Ammon's horn (tissue), 1 donor: Measurements from ENCODE around the gene NUAK1.
A peak's percentile ranks its signal among the peaks of the same experiment; 100 is the strongest.

Experiments
- DNase-seq: peaks from one replicate; pipeline ENCODE4 v3.0.0-alpha.2; 2016; ENCODE audit warnings: low spot score

Gene NUAK1

GRCh38 chr12:106082216-106083175 lies 56.3 kb downstream of the NUAK1 start:
- DNase-seq = no peak

- no peak for DNase-seq
Measured at GRCh38 chr12:106081606-106082005, 57.1 kb downstream of the NUAK1 start.

- DNase-seq = no peak
Measured at GRCh38 chr12:106080791-106081170, 58.0 kb downstream of the NUAK1 start.

- peak; percentile 43 for DNase-seq
Measured at GRCh38 chr12:106080041-106080790, 58.5 kb downstream of the NUAK1 start.

- DNase-seq = no peak
Measured at GRCh38 chr12:106079148-106079738, 59.5 kb downstream of the NUAK1 start.

- peak; percentile 89 for DNase-seq
Measured at GRCh38 chr12:106078358-106079010, 60.3 kb downstream of the NUAK1 start.

- no peak for DNase-seq
Measured at GRCh38 chr12:106074706-106075392, 63.9 kb downstream of the NUAK1 start.

GRCh38 chr12:106074361-106074705 lies 64.4 kb downstream of the NUAK1 start:
- DNase-seq = no peak

GRCh38 chr12:106073179-106073578 lies 65.6 kb downstream of the NUAK1 start:
- no peak for DNase-seq

GRCh38 chr12:106072751-106073150 lies 66.0 kb downstream of the NUAK1 start:
- no peak for DNase-seq

GRCh38 chr12:106071686-106072085 lies 67.1 kb downstream of the NUAK1 start:
- no peak for DNase-seq

GRCh38 chr12:106070611-106071010 lies 68.1 kb downstream of the NUAK1 start:
- no peak for DNase-seq

- no peak for DNase-seq
Measured at GRCh38 chr12:106070147-106070546, 68.6 kb downstream of the NUAK1 start.

GRCh38 chr12:106068296-106068695 lies 70.5 kb downstream of the NUAK1 start:
- no peak for DNase-seq

- no peak for DNase-seq
Measured at GRCh38 chr12:106067606-106068205, 71.0 kb downstream of the NUAK1 start.

- no peak for DNase-seq
Measured at GRCh38 chr12:106066726-106067325, 71.9 kb downstream of the NUAK1 start.

GRCh38 chr12:106066051-106066705 lies 72.6 kb downstream of the NUAK1 start:
- no peak for DNase-seq

- DNase-seq = no peak
Measured at GRCh38 chr12:106065506-106065905, 73.2 kb downstream of the NUAK1 start.

- no peak for DNase-seq
Measured at GRCh38 chr12:106064721-106065021, 74.1 kb downstream of the NUAK1 start.
